Measurements from ENCODE around the gene NUP42. TPM values are rescaled to one million over a fixed set of nuclear protein-coding genes. Genes with fewer than 3 reads are reported as not detected.
"Not testable (repeated sequence)": the region's sequence is repeated elsewhere in the genome, so short reads cannot be mapped to it uniquely, and the experiment has no call there.

Gene NUP42, protein sequence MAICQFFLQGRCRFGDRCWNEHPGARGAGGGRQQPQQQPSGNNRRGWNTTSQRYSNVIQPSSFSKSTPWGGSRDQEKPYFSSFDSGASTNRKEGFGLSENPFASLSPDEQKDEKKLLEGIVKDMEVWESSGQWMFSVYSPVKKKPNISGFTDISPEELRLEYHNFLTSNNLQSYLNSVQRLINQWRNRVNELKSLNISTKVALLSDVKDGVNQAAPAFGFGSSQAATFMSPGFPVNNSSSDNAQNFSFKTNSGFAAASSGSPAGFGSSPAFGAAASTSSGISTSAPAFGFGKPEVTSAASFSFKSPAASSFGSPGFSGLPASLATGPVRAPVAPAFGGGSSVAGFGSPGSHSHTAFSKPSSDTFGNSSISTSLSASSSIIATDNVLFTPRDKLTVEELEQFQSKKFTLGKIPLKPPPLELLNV
- total RNA-seq (2014; rRNA removed; shearing (Covaris generic)), result 46.0 and 51.5 TPM in 2 replicates

DNA sequence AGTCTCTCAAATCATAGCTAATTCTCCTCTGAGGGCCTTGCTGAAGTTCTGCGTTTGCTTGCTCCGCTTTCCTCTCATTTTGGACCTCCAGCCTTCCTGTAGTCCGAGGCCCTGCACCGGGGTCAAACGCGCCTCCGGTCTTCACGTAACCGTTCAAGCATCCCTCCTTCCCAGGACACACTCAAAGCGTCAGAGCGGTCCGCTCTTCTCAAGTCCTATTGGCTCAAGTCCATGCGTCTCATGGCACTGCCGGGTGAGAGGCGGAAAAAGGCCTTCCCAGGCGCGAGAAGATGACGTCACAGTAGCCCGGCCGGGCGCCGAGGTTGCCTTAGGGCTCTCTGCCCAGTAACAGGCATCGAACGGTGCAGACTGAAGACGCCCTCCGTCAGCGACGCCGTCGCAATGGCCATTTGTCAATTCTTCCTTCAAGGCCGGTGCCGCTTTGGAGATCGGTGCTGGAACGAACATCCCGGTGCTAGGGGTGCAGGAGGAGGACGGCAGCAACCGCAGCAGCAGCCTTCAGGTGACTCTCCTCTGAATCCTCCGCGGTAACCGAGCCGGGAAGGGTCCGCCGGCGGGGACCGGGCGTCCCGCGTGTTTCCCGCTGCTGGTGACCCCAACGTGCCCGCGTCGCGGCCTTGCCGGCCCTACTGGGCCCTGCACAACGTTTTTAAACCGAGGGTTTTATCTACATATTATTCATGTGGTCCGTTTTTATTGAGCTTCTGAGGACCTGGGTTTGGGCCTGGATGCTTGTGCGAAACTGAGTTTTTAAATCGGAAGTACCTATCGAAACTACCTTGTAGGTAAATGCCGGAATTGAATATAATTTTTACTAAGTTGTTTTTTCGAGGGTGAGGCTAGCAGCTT, at the start of gene NUP42:
Gene NUP42, plus strand, starts transcription at position 365 of the 870 bp plus-strand sequence. Its CDS starts 38 bp downstream, at position 403.
- peak; percentile 100 for DNase-seq (ENCODE audit: low read depth)

DNA sequence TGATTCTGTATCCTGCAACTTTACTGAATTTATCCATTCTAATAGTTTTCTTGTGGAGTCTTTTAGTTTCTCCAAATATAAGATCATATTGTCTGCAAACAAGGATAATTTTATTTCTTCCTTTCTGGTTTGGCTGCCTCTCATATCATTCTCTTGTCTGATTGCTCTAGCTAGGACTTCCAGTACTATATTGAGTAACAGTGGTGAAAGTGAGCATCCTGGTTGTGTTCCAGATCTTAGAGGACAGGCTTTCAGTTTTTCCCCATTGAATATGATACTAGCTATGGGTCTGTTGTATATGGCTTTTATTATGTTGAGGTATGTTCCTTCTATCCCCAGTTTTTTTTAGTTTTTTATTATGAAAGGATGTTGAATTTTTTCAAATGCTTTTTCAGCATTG, 48.1 kb upstream of the NUP42 start:
- DNase-seq (ENCODE audit: low read depth), result no peak

DNA sequence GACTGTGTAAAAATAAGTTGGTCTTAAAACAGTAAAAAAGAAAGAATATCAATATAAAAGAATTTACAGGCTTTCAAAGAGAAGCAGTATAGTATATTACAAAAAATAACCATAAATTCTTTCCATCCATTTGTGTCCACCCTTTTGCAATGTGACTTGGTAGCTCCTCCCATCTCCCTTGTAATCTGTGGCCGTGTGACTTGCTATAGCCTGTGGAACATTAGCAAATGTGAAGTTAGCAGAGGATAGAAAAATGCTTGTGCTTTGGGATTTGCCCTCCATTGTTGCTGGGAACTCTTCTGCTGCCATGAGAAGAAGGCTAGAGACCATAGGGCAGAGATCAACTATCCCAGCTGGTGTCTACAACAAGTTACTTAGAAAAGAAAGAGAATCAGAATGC, 46.1 kb upstream of the NUP42 start:
- no peak for DNase-seq (ENCODE audit: low read depth)

DNA sequence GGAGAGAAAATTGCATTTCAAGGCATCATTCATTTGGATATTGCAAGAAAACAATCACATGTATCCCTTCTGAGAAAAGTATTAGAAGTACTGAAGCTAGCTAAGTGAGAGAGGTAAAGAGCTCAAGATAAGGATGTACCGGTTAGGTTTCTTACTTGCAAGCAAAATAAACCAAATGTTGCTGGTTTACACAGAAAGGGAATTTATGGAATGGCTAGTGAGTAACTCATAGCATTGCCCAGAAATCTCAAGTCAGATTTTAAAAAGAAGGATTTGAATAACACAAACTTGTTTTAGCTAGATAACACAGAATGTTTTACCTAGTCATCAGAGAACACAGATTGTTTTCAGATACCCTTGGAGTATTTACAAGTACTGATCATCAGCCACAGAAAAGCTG, 45.6 kb upstream of the NUP42 start:
- DNase-seq (ENCODE audit: low read depth), result no peak

DNA sequence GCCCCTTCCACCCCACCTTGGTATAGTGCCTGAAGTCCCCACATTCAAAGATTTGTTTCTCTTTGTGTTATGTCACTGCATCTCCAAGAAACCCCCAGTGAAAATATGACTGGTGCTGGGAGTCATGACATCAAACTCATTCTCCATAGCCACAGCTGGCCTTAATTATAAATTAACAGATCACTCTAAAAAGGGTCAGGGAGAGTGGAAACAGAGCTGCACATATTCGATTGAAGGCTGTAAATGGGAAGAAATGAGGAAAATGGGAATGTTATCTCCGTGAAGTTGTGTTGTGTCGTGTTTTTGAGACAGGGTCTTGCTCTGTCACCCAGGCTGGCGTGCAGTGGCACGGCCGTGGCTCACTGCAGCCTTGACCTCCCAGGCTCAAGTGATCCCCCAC, 24.2 kb upstream of the NUP42 start:
- no peak for DNase-seq (ENCODE audit: low read depth)

DNA sequence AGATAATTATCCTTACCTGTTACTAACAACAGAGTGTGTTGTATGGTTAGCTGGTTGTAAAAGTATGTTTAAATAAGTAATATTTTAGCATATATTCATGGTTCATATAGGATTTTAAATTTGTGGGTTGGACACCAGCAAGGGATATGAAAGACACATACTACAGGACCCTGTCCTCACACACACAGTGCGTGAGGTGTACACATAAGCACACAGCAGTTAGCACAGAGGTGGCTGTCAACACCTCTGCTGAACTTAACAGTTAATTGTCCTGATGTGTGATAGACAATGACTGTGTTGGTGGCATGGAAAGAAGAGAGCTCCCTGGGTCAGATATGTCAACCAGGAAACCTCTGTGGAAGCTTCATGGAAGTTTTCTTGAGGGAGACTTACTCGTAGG, 23.3 kb upstream of the NUP42 start:
- no peak for DNase-seq (ENCODE audit: low read depth)

DNA sequence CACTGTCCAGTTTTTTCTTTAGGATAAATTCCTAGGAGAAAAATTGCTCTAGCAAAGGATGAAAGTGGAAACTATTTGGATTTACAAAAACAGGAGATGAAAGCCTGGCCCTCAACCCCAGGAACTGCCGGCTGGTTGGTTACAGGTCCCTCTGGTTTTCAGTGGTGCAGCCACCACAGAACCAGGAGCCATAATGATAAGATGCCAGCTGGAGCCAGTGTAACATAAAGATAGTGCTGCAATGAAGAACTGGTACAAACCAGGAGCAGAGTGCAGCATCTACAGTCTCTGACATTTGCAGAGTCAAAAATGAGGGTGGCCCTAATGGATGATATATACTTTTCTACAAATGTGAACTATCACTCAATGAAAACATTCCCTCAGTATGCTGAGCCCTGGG, 20.4 kb upstream of the NUP42 start:
- no peak for DNase-seq (ENCODE audit: low read depth)

DNA sequence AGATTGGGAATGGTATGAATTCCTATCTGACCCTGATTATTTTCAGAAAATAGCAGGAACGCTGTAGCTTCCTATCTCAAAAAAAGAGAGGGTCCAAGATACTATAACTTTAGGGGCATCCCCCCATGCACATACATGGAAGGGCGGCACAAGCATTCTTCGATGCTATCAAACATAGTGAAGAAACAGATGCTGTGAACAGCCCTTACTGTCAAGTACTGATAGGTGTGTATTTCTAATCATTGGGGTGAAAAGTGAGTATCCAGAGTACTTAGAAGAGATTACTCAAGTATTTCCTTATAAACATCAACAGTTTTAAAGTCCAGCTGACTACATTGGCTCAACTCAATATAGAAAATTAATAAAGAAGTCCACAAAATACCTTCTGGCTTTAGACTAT, 17.0 kb upstream of the NUP42 start:
- no peak for DNase-seq (ENCODE audit: low read depth)

DNA sequence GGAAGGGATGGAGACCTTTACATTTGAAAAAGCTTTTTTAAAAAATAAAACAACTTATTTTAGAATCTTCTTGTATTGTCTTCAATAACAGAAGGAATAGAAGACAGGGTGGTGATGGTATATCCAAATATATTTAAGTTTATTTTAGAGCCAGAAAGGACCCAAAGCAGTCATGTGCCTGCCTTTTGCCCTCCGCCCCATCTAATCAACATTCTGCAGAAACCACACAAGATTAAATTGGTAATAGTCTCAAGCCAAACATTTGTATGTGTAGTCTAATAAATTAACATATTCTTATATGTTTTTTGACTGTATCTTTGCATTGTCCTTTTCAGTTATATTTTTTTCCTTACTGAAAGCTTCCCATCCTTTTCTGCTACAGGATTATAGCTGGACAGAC, 16.5 kb upstream of the NUP42 start:
- DNase-seq (ENCODE audit: low read depth), result no peak

DNA sequence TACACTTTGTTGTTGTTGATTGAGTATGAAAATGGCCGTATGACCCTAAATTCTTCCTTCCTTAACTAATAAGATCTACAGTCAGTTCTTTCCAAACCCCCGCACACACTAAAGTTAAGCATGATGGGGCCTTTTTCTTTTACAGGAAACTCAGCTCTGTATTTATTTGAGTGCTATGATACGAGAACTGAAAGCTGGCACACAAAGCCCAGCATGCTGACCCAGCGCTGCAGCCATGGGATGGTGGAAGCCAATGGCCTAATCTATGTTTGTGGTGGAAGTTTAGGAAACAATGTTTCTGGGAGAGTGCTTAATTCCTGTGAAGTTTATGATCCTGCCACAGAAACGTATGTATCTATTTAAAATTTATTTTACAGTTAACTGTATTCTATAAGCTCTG, 14.2 kb upstream of the NUP42 start:
- DNase-seq (ENCODE audit: low read depth), result no peak

DNA sequence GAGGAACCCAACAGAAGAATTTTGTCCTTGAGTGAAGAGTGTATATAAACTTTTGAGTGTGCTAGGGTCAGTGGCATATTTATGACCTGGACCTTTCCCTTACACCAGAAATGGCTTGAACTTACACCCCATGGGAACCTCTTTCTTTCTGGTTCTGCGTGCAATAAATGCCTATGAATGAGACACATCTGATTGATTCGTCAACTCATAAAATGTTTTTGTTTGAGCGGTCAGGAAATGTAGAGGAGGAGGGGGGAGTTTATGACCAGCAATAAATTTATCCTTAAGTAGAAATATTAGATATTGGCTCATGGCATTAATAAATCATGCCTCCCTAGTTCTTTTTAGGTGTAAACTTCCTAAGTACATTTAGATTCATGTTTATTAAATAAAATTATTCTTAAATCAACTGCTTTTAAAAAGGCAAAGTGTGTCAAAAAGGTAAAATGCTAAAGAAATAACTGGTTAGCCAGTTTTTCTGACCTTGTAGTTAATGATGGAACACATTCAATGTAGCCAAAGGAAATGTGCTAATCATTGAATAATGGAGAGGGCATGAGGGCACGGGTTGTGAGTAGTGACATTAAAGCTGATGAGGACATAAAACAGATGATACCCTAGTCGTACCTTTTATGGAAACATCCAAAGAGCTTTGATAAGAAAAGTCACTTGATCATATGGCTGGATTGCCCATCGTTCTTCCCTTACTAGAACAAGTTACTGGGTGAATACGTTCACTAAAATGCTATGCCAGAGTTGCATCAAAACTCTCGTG, 13.6 kb upstream of the NUP42 start:
- DNase-seq (ENCODE audit: low read depth), result no peak

DNA sequence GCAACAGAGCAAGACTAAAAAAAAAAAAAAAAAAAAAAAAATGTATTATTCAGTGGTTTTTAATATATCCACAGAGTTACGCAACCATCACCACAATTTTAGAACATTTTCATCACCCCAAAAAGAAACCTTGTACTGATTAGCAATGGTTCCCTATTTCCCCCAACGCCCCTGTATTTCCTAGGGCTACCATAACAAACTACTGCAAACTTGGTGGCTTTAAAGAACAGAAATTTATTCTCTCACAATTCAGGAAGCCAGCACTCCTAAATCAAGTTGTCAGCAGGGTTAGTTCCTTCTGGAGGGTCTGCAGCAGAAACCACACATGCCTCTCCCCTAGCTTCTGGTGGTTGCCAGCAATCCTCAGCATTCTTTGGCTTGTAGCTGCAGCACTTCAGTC, 5.9 kb upstream of the NUP42 start:
- DNase-seq (ENCODE audit: low read depth), result no peak

DNA sequence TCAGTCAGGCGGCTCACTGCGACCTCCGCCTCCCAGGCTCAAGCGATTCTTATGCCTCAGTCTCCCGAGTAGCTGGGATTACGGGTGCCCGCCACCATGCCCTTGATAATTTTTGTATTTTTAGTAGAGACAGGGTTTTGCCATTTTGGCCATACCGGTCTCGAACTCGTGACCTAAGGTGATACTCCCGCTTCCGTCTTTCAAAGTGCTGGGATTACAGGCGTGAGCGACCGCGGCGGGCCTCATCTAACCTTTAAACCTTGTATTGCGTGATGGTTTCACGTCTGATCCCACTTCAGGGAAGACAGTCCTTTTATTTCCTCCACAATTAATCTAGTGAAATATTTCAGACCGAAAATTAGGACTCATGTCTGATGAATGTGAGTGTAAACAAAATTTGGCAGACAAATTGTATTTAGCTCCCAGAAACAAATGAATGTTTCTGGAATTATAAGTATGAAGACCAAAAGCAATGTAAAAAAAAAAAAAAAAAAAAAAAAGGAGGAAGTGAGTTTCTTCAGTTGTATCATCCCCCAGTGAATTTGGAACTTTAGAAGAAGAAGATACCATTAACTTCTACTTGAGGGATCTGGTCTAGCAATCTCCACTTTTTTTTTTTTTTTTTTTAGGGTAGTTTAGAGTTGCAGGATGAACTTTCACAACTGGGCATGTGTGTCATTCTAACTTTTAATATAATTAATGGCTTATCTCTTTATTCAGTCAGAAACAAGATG, 1.6 kb downstream of the NUP42 start:
- no peak for DNase-seq (ENCODE audit: low read depth)

DNA sequence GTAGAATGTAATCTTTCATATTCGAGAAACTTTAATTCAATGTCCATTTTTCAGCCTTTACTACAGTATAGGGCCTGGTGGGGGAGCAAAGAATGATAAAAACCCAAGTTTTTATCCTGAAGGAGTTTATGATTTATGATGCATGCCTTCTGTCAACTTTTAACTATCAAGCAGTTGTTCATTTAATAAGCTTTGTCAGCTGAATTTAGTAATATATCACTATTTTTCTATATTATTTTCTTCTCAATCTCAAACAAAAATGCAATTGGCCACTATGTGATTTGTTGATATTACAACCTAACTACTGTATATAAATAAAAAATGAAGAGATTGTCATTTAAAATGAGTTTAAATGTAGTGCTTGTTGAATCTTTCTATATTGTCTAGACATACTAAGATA, 2.4 kb downstream of the NUP42 start:
- DNase-seq (ENCODE audit: low read depth), result no peak

DNA sequence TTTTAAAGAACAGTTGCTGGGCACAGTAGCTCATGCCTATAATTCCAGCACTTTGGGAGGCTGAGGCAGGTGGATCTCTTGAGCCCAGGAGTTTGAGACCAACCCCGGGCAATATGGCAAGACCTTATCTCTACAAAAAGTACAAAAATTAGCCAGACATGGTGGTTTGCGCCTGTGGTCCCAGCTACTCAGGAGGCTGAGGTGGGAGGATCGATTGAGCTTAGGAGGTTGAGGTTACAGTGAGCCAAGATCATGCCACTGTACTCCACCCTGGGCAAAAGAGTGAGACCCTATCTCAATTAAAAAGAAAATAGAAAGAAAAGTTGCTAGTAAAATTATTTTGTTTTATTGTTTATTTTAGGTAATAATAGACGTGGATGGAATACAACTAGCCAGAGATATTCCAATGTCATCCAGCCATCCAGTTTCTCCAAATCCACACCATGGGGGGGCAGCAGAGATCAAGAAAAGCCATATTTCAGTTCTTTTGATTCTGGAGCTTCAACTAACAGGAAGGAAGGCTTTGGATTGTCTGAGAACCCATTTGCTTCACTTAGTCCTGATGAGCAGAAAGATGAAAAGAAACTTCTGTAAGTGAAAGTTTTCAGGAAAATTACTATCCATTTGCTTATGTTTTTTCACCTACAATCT, 3.0 kb downstream of the NUP42 start:
- DNase-seq (ENCODE audit: low read depth), result peak; percentile 72

DNA sequence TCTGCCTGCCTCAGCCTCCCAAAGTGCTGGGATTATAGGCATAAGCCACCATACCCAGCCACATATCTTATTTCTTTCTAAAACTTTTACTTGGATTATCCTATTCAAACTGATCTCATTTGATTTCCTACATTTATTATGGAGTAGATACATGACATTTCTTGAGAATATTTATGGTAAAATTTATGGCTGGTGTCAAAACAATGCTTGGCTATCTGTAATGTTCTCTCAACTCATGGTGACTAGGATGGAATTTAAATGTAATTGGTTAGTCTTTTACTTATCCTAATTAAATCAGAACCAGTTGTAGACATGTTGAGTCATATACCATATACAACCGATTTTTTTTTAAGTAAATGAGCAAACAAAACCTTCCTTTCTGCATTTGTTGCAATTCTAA, 4.1 kb downstream of the NUP42 start:
- no peak for DNase-seq (ENCODE audit: low read depth)

DNA sequence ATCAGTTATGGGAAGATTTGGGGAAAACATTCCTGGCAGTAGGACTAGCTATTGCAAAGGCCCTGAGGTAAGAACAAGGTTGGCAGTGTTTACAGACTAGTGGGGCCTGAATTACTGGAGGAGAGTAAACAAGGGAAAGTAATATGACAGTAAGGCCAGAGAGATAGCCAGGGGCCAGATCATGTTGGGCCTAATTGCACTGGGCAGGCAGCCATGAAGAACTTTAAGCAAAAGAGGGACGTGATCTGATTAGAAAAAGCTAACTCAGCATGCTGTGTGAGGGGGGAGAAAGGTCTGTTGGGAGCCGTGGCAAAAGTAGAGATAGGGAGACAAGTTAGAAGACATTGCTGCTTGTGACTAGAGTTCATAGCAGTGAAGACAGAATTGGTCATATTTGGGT, 9.2 kb downstream of the NUP42 start:
- DNase-seq (ENCODE audit: low read depth), result peak; percentile 36

DNA sequence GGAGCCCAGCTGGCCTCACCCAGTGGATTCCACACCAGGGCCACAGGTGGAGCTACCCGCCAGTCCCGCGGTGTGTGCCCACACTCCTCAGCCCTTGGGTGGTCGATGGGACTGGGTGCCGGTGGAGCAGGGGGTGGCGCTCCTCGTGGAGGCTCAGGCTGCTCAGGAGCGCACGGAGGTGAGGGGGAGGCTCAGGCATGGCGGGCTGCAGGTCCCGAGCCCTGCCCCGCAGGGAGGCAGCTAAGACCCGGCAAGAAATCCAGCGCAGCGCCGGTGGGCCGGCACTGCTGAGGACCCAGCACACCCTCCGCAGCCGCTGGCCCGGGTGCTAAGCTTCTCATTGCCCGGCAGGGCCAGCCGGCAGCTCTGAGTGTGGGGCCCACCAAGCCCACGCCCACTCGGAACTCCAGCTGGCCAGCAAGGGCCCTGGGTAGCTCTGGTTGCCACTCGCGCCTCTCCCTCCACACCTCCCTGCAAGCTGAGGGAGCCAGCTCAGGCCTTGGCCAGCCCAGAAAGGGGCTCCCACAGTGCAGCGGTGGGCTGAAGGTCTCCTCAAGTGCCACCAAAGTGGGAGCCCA, 11.9 kb downstream of the NUP42 start:
- not testable (repeated sequence) for DNase-seq (ENCODE audit: low read depth)

DNA sequence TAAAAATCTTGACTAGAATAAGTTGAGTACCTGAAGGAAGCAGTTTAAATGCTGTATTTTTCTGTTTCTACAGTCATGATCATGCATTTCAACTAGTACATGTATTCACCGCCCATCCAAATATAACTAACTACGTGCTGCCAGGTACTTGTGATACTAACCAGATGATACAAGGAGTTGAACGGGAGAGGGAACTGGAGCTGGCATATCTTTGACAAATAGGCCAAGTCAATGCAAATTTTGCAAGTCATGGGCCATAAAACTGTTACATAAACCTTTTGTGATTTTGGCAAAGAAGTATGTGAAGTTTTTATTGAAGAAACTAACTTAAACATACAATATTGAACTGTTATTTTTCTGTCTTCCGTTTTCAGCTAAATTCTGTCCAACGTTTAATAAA, 14.5 kb downstream of the NUP42 start:
- DNase-seq (ENCODE audit: low read depth), result no peak

DNA sequence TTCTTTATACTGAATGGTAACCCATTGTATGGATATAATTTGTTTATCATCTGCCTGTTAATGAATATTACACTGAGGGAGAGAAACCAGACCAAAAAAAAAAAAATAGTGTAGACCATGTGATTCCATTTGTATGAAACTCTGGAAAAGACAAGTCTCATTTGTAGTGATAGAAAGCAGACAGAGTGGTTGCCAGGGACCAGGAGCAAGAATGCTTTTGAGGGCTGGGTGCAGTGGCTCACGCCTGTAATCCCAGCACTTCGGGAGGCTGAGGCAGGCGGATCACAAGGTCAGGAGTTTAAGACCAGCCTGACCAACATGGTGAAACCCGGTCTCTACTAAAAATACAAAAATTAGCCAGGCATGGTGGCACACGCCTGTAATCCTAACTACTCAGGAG, 15.9 kb downstream of the NUP42 start:
- DNase-seq (ENCODE audit: low read depth), result not testable (repeated sequence)

DNA sequence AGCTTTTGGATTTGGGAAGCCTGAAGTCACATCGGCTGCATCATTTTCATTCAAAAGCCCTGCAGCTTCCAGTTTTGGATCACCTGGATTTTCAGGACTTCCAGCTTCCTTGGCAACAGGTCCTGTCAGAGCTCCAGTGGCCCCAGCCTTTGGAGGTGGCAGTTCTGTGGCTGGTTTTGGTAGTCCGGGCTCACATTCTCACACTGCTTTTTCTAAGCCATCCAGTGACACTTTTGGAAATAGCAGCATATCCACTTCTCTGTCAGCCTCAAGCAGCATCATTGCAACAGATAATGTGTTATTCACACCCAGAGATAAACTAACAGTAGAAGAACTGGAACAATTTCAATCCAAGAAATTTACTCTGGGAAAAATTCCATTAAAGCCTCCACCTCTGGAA, 18.5 kb downstream of the NUP42 start:
- no peak for DNase-seq (ENCODE audit: low read depth)

Data from RPMI7951 (cell line).